GM18951 (cell line): Measurements from ENCODE around the gene RDX.

Experiments
- POLR2A ChIP-seq: IDR thresholded peaks from 4 replicates; pipeline ENCODE4 v1.6.1; 2011; ENCODE audit warnings: mild to moderate bottlenecking; ENCODE audit not compliant: insufficient read length, insufficient read depth; ENCODE audit errors: extremely low read depth
- in situ Hi-C: fragments of 300-500 bp; cut with MboI; formaldehyde crosslinking; loops from one replicate; pipeline ENCODE4 v1.12.0; 2022; ENCODE audit warnings: low sequenced_read_pairs, mixed read lengths, inconsistent platforms; ENCODE audit not compliant: unreplicated experiment

The RDX gene

GRCh38 chr11:110279881-110280280 lies 16.5 kb downstream of the RDX start:
- in situ Hi-C loops, result no loop called here
- no peak for TF ChIP-seq POLR2A

DNA sequence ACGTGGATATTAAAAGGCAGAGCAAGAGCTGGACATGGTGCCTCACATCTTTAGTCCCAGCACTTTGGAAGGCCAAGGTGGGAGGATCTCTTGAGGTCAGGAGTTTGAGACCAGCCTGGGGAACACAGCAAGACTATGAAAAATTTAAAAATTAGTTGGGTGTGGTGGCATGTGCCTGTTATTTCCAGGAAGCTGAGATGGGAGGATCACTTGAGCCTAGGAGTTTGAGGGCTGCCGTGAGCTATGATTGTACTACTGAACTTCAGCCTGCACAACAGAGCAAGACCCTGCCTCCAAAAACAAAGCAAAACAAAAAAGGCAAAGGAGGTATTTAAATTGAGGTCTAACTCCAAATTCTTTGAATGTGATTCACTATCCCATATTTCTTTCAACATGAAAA lies 23.5 kb downstream of the RDX start:
- in situ Hi-C loops, result no loop called here

GRCh38 chr11:110269996-110270395 lies 26.4 kb downstream of the RDX start:
- TF ChIP-seq POLR2A, result no peak
- in situ Hi-C loops, result no loop called here

More for the DNA sequence above, 23.5 kb downstream of the RDX start:
- no peak for TF ChIP-seq POLR2A

GRCh38 chr11:110268441-110268840 lies 28.0 kb downstream of the RDX start:
- no peak for TF ChIP-seq POLR2A
- in situ Hi-C loops, result no loop called here

- in situ Hi-C loops, result no loop called here
- TF ChIP-seq POLR2A, result no peak
Observed at GRCh38 chr11:110262072-110262403, 34.4 kb downstream of the RDX start.

DNA sequence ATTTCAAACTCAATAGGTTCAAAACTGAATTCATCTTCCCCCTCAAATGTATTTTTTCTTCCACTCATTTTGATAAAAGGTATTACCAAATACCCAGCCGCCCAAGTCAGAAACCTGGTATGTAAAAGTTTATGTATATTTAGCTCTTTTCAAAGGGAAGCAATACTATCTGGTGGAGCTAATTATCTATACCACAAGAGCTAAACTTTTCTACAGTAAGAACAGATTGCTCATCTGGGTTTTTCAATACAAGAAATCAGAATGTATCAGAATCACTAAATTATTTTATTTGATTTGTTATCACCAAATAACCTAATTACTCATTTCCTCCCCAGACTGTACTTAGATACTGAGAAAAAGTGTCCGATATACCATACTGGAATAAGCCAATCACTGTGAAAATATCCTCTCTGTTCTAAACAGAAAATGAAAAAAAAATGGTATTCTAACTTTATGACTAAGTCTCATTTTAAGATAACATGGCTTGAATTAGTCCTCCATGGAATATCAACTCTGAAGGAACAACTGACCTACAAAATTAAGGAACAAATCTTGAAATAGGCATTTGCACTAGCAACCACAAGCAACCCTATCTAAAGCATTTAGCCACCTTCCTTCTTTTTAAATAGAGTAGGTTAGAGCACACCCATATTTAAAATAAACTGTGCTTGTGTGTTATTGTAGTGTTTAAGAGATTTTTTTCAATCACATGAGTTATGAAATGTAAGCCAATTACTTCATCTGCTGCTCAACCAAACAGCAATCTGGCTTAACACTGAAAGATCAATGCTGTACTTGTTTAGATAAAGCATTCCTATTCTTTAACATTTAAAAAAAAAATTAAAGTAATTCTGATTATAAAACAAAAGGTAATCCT lies 35.0 kb downstream of the RDX start:
- in situ Hi-C loops, result no loop called here
- TF ChIP-seq POLR2A, result no peak

DNA sequence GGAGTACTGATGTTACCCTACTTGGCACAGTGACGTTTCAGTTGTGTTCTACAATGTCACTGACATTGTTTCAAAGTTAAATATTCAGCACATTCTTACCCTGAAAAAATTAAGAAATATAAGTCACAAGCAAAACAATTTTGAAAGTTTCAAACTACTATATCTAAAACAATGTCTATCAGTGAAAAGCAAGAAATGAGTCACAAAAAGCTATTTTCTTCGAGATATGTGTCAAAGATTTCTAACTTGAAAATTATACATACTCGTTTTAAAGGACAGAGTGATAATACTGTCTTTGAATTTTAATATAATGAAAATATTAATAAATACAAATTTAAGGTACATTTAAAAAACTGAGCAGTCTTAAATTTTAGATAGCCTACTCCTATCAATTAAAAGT lies 42.9 kb downstream of the RDX start:
- in situ Hi-C loops, result no loop called here
- TF ChIP-seq POLR2A, result no peak

DNA sequence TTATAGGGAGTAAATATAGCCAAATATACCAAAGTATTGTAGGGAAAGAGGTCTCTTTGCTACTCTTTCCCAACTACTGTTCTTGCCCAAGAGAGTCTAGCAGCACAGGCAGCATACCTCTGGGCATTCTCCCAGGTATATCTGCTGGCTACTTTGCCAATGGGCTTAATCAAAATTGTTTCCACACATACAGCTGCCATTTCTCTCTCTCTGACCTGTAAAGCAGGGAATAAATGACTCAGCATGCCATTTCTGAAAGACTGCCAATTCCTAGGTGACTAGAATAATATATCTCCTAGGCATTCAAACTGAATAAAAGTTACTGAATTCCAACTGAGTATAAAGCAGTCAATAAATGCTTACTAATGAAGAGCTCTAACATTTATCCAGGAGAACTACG lies 44.6 kb downstream of the RDX start:
- in situ Hi-C loops, result no loop called here
- TF ChIP-seq POLR2A, result no peak

GRCh38 chr11:110250168-110250567 lies 46.2 kb downstream of the RDX start:
- in situ Hi-C loops, result no loop called here
- no peak for TF ChIP-seq POLR2A

DNA sequence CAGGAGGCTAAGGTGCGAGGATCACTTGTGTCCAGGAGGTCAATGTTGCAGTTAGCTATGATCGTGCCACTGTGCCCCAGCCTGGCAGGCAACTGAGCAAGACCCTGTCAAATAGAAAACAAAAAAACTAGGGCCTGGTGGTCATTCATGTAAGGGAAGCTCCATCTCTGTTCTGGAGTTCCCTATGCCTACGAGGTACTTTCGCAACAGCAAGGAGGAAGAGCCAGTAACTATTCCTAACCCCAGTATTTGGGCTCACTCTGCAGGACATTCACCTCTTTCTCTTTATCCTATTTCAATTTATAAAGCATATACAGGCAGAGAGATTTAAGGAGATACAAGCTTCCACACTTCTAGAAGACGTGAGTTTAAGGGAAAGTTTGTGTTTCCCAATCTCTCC lies 46.6 kb downstream of the RDX start:
- in situ Hi-C loops, result no loop called here
- no peak for TF ChIP-seq POLR2A

- TF ChIP-seq POLR2A, result no peak
- in situ Hi-C loops, result no loop called here
Observed at GRCh38 chr11:110249066-110249465, 47.3 kb downstream of the RDX start.

- TF ChIP-seq POLR2A, result no peak
- in situ Hi-C loops, result no loop called here
Observed at GRCh38 chr11:110243791-110244190, 52.6 kb downstream of the RDX start.

DNA sequence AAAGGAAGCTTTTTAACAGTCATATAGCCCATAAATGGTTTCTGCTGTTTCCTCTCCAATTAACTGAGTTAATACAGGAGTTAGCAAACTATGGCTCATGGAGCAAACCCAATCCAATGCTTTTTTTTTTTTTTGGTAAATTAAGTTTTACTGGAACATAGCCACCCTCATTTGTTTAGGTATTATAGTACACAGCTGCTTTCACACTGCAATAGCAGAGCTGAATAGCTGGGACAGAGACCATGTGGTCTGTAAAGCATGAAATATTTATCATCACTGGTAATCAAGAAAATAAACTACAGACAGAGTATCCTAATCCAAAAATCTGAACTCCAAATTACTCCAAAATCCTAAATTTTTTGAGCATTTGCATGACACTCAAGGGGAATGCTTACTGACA lies 53.7 kb downstream of the RDX start:
- in situ Hi-C loops, result no loop called here

GRCh38 chr11:110242188-110242587 lies 54.2 kb downstream of the RDX start:
- no peak for TF ChIP-seq POLR2A
- in situ Hi-C loops, result no loop called here

More for the DNA sequence above, 53.7 kb downstream of the RDX start:
- TF ChIP-seq POLR2A, result no peak
